C4-2B (cell line): ENCODE measurements around the gene LONRF3.

Experiments
- H3K27ac ChIP-seq: fragments of 450-650 bp; 2 replicates; pipeline ENCODE4 v1.5.1; 2017
- ZFX ChIP-seq: fragments of 450-650 bp; IDR thresholded peaks from 2 replicates; pipeline ENCODE4 v1.6.1; 2017
- TF ChIP-seq, protein P1 (sequence below): fragments of 450-650 bp; conservative IDR thresholded peaks from 2 replicates; pipeline ENCODE4 v1.5.1; 2017; ENCODE audit warnings: mild to moderate bottlenecking

The LONRF3 gene

DNA sequence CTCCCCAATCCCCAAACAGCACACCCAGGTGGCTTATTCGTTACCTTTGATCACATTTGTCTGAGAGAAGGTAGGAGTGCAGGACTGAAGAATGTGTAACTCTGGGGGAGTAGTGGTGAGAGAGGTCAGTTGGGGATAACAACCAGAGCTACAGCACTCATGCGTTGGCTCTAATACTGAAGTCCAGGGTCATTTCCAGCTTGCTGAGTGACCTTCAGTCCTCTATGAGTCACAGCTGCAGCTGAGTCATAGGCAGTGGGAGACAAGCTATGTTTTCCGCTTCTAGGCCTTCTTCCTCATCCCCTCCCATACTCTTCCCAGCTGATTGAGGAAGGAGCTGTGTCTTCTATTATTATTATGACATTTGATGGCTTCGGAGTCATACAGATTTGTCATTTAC lies 66.8 kb downstream of the LONRF3 start:
- H3K27ac ChIP-seq, result no peak overlapping the region
- TF ChIP-seq ZFX, result no peak
- TF ChIP-seq, protein P1, sequence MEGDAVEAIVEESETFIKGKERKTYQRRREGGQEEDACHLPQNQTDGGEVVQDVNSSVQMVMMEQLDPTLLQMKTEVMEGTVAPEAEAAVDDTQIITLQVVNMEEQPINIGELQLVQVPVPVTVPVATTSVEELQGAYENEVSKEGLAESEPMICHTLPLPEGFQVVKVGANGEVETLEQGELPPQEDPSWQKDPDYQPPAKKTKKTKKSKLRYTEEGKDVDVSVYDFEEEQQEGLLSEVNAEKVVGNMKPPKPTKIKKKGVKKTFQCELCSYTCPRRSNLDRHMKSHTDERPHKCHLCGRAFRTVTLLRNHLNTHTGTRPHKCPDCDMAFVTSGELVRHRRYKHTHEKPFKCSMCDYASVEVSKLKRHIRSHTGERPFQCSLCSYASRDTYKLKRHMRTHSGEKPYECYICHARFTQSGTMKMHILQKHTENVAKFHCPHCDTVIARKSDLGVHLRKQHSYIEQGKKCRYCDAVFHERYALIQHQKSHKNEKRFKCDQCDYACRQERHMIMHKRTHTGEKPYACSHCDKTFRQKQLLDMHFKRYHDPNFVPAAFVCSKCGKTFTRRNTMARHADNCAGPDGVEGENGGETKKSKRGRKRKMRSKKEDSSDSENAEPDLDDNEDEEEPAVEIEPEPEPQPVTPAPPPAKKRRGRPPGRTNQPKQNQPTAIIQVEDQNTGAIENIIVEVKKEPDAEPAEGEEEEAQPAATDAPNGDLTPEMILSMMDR, result no peak

DNA sequence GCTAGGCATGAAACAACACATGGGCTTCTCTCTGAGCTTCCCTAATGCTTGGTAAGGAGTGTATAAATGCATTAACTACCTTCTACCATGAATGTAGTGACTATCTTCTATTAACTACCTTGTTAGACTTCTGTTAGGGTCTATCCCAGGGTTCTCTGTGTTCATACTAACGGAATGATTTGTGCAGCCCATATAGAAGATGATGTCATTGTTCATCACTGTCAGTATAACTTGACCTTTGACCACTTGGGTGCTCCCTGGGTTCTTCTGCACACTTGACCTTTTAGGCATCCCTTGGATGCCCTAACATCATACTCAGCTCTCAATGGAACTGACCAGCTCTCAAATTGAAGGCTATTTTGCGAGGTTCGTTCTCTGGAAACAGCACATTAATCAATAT lies 67.6 kb downstream of the LONRF3 start:
- no peak for TF ChIP-seq ZFX
- TF ChIP-seq, protein P1, result no peak
- H3K27ac ChIP-seq, result no peak overlapping the region

DNA sequence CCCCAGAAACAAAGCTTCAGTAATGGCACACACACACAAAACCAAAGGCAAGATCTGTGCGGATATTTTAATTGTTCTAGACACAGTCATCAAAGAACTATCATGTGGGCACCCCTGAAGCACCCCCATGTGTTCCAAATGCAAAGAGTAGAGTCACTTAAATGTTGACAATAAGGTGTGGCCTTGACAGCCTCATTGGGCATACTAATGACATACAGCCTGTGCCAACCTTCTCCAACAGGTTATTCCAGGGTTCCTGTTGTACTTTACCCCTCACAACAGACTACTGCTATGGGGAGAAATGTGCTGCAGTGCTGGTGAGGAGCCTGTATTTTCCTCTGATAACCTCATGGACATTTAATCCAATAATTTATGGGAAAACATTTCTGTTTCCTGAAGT lies 68.6 kb downstream of the LONRF3 start:
- TF ChIP-seq, protein P1, result no peak
- TF ChIP-seq ZFX, result no peak

DNA sequence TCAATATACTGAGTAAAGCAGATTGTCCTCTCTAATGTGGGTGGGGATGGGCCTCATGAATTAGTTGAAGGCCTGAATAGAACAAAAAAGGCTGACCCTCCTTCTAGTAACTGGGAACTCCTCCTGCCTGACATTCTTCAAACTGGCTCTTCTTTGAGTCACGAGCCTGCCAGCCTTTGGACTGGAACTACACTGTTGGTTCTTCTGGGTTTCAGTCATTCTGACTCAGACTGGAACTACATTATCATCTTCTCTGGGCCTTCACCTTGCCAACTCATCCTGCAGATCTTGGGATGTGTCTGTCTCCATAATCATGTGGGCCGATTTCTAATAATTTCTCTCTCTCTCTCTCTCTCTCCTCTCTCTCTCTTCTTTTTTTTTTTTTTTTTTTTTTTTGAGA lies 71.5 kb downstream of the LONRF3 start:
- no peak overlapping the region for H3K27ac ChIP-seq
- TF ChIP-seq, protein P1, result no peak
- no peak for TF ChIP-seq ZFX

More for the DNA sequence above, 68.6 kb downstream of the LONRF3 start:
- no peak overlapping the region for H3K27ac ChIP-seq

DNA sequence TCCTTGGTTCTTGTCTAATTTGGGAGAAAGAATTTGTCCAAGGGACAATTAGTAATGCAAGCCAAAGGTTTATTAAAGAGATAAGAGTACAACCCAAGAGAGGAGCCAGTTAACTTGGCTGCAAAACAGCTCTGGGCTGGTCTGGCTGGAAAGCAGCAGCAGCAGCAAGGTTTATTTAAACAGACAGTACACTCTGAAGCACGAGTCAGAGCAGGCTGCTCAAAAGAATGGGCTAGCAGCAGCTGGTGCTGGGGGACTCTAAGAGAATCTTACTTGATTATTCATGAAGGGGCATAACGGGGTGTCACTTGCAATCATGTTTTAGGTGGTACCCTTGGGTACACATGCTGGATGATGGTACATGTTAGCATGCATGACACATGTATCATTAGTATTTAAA lies 81.3 kb downstream of the LONRF3 start:
- H3K27ac ChIP-seq, result no peak overlapping the region
- TF ChIP-seq, protein P1, result no peak
- no peak for TF ChIP-seq ZFX

DNA sequence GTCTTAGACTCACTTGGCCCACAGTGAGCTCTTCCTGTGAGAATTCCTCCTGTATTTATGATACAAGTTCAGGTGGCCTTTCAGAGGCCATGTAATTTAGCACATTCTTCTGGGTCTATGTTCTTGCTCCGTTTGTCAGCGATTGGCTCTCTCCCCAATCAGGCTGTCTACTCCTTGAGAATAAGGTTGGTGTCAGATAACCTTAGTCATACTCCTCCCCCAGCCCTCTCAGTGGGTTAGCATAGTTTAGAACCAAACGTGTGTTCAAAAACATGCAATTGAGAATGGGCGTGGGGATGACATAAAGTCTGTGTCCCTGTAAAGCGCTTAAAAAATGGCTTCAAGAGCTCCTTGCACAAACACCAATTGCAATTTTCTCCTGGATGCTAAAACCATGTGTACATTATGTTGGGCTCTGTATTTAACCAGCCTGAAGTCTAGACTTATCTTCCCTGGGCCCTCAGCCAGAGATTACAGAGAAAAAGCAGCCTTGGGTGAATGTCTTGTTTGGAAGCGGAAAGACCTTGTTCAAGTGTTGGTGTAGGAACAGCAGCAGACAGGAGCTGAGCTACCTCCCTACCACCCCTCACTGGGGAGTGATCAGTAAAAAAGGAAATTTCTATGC lies 88.4 kb downstream of the LONRF3 start:
- H3K27ac ChIP-seq, result no peak overlapping the region

DNA sequence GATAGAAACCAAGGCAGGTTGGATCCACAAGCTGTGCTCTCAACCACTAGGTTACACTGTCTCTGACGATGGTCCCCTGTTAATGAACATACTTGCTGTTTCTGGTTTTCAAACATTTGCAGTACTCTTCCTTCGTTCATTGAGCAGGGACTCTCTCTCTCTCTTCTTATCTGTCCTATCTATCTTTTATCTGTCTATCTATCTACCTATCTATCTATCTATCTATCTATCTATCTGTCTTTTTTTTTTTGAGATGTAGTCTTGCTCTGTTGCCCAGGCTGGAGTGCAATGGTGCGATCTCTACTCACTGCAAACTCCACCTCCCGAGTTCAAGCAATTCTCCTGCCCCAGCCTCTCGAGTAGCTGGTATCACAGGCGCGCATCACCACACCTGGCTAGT lies 89.0 kb downstream of the LONRF3 start:
- TF ChIP-seq, protein P1, result no peak
- no peak for TF ChIP-seq ZFX

More for the DNA sequence above, 88.4 kb downstream of the LONRF3 start:
- TF ChIP-seq ZFX, result no peak

DNA sequence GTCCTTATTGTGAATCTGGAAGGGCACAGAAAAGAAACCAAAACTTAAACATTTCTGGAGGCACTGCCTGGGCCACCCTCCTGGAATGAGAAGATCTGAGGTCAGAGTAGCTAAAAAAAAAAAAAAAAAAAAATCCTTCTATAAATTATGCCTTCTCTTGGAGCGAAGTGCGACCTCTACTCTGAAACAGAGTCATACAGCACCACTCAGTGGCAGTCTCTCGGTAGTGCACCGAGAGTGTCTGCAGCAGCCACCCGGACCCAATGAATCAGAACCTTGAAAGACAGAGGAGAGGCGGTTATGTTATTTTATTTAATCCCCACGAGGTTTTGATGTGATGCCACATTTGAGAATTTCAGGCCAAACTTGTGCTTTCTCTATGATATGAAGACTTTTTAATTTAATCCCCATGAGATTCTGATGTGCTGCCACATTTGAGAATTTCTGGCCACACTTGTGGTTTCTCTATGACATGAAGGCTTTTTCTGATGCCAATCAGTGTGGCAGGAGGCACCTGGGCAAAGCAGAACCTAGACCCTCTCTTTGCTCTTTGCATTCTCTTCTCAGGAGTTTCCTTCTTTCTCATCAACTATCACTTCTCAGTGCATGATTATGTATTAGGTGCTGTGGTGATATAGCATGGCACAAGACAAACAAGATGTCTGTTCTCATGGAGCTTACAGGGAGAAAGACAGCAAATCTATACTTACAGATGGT lies 92.8 kb downstream of the LONRF3 start:
- TF ChIP-seq, protein P1, result peak; percentile 72
- TF ChIP-seq ZFX, result no peak

More for the DNA sequence above, 89.0 kb downstream of the LONRF3 start:
- H3K27ac ChIP-seq, result no peak overlapping the region

More for the DNA sequence above, 92.8 kb downstream of the LONRF3 start:
- H3K27ac ChIP-seq, result no peak overlapping the region
